GM19023 (cell line): ENCODE measurements around the gene FGF14.

ENCODE experiments used
- ATAC-seq: cut with Tn5 transposase; IDR thresholded peaks from one replicate; pipeline ENCODE4 v1.9.1; 2021; ENCODE audit warnings: mild to moderate bottlenecking, moderate library complexity; ENCODE audit not compliant: unreplicated experiment

The FGF14 gene

GRCh38 chr13:101817898-101818297 is 584.0 kb downstream of the FGF14 start:
- no peak for ATAC-seq

DNA sequence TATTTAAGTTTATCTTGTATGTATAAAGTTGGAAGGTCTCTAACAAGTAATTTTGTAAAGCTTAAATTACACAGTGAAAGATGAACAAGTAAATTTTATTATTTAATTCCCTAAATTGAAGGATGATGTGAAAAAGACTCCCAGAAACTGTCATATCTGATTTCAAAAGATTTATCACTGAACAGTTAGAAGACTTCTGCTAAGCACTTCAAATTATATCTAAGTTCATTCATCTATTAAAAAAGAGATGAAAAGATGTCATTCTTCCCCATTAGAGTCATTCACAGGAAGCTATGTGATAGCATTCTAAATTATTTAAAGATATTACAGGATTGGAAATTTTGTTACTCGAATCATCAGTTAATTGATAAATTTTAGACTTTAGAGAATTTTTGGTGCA is 590.0 kb downstream of the FGF14 start:
- ATAC-seq: no peak

DNA sequence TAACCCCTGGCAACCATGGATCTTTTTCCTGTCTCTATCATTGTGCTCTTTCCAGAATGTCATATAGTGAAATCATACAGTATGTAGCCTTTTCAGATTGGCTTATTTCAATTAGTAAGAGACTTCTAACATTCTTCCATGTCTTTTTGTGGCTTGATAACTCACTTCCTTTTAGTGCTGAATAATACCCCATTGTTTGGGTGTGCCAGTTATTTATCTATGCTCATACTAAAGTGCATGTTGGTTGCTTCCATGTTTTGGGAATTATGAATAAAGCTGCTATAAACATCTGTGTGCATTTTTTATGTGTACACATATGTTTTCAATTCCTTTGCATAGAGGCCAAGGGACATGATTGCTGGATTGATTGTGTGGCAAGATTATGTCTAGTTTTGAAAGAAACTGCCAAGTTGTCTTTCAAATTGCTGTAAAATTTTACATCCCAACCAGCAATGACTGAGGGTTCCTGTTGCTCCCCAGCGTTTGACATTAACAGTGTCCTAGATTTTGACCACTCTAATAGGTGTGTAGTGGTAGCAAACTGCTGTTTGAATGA is 590.5 kb downstream of the FGF14 start:
- ATAC-seq: no peak

- ATAC-seq: no peak
Observed at GRCh38 chr13:101799196-101799595, 602.7 kb downstream of the FGF14 start.

DNA sequence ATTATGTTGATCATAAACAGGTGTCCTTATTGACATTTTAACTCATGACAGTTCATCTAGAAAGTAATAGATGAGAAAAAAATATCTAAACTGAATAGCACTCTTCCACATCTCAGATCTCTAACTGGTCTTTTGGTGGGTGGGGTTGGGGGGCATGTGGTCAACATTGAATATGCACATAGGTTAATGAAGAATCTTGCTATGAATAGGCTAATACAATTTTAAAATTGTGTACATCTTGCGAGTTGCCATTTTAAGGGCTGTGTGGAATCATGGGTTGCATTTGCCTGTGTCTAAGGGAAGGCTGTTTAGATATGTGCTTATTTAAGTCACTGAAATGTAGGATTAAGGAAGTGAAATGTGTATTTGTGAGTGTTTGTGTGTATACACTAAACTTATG is 603.4 kb downstream of the FGF14 start:
- ATAC-seq: no peak

DNA sequence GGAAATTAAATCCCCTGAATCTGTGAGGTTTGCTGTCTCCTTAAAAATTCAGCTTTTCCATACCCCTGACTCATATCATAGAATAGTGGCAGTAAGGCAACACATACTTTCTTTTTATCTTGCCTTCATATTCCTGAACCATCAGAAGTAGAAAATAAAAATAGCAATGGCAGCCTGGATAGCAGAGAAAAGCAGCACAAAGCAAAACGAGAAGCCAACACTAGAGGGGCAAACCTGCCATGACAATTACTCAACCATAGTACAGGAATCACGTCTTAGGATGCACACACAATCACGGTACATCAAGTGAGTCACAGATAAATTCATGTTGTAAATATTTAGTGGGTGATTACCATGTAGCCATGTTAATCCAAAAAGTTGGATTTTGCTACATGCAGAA is 606.4 kb downstream of the FGF14 start:
- ATAC-seq: no peak

- ATAC-seq: no peak
Observed at GRCh38 chr13:101795025-101795424, 606.8 kb downstream of the FGF14 start.

DNA sequence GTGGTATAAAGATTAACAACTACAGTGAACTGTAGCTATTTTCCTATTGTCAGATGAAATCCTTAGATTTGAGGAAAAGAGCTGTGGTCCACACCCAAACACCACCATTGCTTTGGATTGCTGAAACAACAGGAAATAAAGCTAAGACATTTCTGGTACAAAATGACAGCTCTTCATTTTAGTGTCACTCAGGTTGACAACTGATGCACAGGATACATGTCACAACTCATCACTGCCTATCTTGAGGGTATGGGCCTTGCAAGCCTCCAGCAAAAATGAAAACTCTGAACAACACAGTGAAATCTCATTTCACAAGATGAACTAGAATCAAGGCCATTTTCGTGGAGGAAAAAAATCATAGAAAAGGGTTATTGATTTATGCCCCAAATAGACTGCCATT is 609.7 kb downstream of the FGF14 start:
- no peak for ATAC-seq

- no peak for ATAC-seq
Observed at GRCh38 chr13:101785858-101786257, 616.0 kb downstream of the FGF14 start.

- ATAC-seq: no peak
Observed at GRCh38 chr13:101784313-101784712, 617.5 kb downstream of the FGF14 start.

DNA sequence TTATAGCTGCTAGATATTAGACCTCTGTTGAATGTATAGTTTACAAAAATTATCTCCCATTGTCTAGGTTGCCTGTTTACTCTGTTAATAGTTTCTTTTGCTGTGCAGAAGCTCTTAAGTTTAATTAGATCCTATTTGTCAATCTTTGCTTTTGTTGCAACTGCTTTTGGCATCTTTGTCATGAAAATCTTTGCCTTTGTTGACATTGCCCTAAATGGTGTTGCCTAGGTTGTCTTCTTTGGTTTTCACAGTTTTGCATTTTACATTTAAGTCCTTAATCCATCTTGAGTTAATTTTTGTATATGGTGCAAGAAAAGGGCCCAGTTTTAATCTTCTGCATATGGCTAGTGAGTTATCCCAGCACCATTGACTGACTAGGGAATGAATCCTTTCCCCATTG is 618.3 kb downstream of the FGF14 start:
- no peak for ATAC-seq

DNA sequence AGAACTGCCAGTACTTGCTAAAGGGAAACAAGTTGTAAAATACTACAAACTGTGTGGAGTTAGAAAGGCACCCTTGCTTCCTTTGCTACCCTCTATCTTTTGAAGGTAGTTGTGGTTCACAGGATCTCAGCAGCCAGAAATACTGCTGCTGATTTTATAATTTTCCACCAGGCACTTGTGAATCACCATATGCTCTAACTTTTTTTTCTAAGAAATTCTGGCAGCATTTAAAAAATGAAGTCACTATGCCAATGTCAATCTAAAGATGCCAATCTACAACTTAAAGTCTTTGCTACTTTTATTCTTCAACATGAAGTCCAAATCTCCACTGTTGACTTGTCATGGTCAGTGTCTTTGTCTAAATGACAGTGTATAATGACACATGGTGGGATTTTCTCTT is 621.6 kb downstream of the FGF14 start:
- ATAC-seq: no peak

DNA sequence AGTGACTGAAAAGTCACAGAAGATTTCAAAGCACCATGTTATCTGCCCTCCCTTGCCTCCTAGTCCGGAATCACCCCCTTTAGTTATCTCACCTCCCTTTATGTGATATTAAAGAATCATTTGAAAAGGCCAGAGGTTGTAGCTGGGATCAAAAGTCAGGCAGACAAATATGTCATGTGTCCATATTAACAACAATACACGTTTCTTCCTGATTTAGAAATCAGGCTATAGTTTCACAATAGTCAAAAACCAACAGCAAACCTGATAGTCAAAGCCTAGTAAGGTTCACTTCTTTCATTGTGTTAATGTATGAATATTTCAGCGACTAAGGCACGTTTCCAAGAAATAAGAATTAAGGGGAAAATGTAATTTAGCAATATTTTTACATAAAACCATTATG is 622.7 kb downstream of the FGF14 start:
- no peak for ATAC-seq

DNA sequence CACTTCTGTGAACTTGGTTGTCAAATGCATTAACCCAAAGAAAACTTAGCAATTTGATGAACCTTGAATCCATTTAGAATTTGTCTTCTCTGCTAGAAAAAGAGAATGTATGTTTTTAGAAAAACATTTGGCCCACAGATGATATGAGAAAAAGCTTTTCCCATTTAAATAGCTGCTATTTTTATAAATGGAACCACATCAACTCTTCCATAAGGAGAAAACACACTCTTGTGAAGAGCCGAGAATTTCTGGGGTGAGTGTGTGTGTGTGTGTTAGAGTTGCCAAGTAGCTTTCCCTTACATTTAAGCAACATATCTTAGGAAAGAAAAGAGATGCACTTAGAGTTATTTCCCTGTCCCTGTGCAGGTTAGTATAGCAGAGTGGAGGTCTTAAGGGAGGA is 626.6 kb downstream of the FGF14 start:
- no peak for ATAC-seq

GRCh38 chr13:101774393-101774792 is 627.5 kb downstream of the FGF14 start:
- ATAC-seq: no peak

- ATAC-seq: no peak
Observed at GRCh38 chr13:101773062-101773461, 628.8 kb downstream of the FGF14 start.

- ATAC-seq: no peak
Observed at GRCh38 chr13:101767131-101767530, 634.7 kb downstream of the FGF14 start.

- no peak for ATAC-seq
Observed at GRCh38 chr13:101763191-101763590, 638.7 kb downstream of the FGF14 start.

GRCh38 chr13:101757446-101758039 is 644.3 kb downstream of the FGF14 start:
- ATAC-seq: no peak

GRCh38 chr13:101755228-101755887 is 646.5 kb downstream of the FGF14 start:
- no peak for ATAC-seq

GRCh38 chr13:101752432-101752831 is 649.4 kb downstream of the FGF14 start:
- ATAC-seq: no peak

DNA sequence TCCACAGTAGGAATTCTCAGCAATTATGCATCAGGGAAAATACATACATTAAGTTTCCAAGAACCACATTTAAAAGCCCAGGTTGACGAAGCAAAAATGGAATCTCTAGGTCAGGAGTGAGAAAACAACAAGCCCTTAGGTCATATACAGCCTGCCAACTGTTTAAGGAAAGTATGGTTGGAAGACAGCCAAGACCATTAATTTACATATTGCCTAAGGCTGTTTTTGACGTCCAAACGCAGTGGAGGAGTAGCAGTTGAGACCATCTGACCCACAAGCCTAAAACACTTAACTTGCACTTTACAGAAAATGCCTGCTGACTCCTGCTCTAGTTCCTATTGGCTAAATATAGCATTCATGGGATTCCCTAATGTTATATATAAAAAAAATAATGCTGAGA is 650.4 kb downstream of the FGF14 start:
- no peak for ATAC-seq

DNA sequence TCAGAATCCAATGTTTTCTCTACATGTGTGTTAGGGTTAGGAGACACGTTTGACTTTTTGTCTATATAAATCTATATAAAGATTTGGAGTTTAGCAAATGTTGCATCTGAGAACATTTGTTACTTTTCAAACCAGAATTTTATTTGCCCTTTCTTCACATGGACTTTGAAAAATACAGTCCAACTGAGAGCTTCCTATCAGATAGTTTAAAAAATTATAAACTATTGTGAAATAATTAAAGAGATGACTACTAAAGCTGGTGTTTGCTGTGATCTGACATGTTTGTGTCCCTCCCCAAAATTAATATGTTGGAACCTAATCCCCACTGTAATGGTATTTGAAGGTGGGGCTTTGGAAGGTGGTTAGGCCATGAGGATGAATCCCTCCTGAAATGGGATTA is 652.3 kb downstream of the FGF14 start:
- no peak for ATAC-seq
